Measurements from ENCODE around the gene ITGB7. TPM values are rescaled to one million over a fixed set of nuclear protein-coding genes. Genes with fewer than 3 reads are reported as not detected.

The ITGB7 gene
- total RNA-seq, 1 donor from 2014 or later: not detected

GRCh38 chr12:53199700-53200099, 7.4 kb downstream of the ITGB7 start:
- no peak for DNase-seq (ENCODE audit: low read depth in 2 of 2)

- DNase-seq (ENCODE audit: low read depth in 2 of 2): no peak
These were observed 8.5 kb downstream of the ITGB7 start for GRCh38 chr12:53198486-53199110.

GRCh38 chr12:53197011-53197640, 9.9 kb downstream of the ITGB7 start:
- no peak for DNase-seq (ENCODE audit: low read depth in 2 of 2)

GRCh38 chr12:53196486-53196885, 10.6 kb downstream of the ITGB7 start:
- no peak for DNase-seq (ENCODE audit: low read depth in 2 of 2)

GRCh38 chr12:53195516-53196420, 11.3 kb downstream of the ITGB7 start:
- DNase-seq (ENCODE audit: low read depth in 2 of 2): no peak

GRCh38 chr12:53194973-53195372, 12.1 kb downstream of the ITGB7 start:
- no peak for DNase-seq (ENCODE audit: low read depth in 2 of 2)

- no peak for DNase-seq (ENCODE audit: low read depth in 2 of 2)
These were observed 12.9 kb downstream of the ITGB7 start for GRCh38 chr12:53193985-53194716.

- DNase-seq (ENCODE audit: low read depth in 2 of 2): no peak
These were observed 14.0 kb downstream of the ITGB7 start for GRCh38 chr12:53193040-53193439.

- DNase-seq (ENCODE audit: low read depth in 2 of 2): no peak
These were observed 14.5 kb downstream of the ITGB7 start for GRCh38 chr12:53192531-53193021.

- no peak for DNase-seq (ENCODE audit: low read depth in 2 of 2)
These were observed 15.0 kb downstream of the ITGB7 start for GRCh38 chr12:53191885-53192530.

- no peak for DNase-seq (ENCODE audit: low read depth in 2 of 2)
These were observed 15.8 kb downstream of the ITGB7 start for GRCh38 chr12:53191096-53191884.

GRCh38 chr12:53190108-53190729, 16.8 kb downstream of the ITGB7 start:
- DNase-seq (ENCODE audit: low read depth in 2 of 2): peak; percentile 10 to 52

GRCh38 chr12:53187145-53187899, 19.7 kb downstream of the ITGB7 start:
- no peak for DNase-seq (ENCODE audit: low read depth in 2 of 2)

- no peak for DNase-seq (ENCODE audit: low read depth in 2 of 2)
These were observed 20.3 kb downstream of the ITGB7 start for GRCh38 chr12:53186745-53187144.

GRCh38 chr12:53185582-53186153, 21.4 kb downstream of the ITGB7 start:
- DNase-seq (ENCODE audit: low read depth in 2 of 2): no peak

- no peak for DNase-seq (ENCODE audit: low read depth in 2 of 2)
These were observed 22.2 kb downstream of the ITGB7 start for GRCh38 chr12:53184828-53185227.

- no peak for DNase-seq (ENCODE audit: low read depth in 2 of 2)
These were observed 24.1 kb downstream of the ITGB7 start for GRCh38 chr12:53182903-53183302.

- no peak for DNase-seq (ENCODE audit: low read depth in 2 of 2)
These were observed 25.1 kb downstream of the ITGB7 start for GRCh38 chr12:53181935-53182334.
